Measurements from ENCODE around the gene BAK1.

The BAK1 gene

DNA sequence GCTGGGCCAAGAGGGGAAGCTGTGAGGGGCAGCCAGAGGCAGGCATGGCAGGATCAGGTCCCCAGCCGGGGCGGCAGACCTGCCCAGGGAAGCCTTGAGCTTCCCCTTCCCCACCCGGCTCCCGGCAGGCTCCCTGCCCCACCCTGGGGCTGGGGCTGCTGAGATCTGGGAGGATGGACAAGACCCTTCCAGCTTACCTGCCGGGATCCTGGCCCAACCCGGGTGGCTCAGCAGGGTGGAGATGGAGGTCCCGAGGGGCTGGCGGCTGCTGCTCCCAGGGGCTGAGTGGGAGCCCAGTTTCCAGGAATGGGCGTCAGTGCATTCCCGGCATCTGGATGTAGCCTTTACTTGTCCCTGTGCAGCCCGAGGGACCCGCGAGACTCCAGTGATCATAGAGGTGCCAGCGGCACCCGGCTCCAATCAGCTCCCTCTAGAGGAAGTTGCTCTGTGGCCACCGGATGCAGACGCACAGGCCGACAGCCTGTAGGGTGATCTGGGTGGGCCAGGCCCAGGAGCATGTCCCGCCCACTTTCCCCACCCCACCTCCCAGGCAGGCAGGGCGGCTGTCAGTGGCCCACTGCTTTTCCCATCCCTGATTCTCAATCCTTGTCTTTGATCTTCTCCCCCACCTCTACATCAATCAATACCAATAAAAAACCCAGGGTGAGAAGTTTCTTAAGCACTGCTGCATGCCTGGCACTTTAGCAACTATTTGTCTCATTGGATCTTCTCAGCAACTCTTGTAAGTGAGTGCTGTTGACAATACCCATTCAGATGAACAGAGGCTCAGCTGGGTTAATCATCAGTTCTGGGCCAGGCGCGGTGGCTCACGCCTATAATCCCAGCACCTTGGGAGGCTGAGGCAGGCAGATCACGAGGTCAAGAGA, at the start of gene BAK1:
Gene BAK1, minus strand, starts transcription at position 449 of the 887 bp plus-strand sequence. CDS start 2,672 bp downstream, outside the sequence.
- DNase-seq (ENCODE audit: low spot score): peak; percentile 97

DNA sequence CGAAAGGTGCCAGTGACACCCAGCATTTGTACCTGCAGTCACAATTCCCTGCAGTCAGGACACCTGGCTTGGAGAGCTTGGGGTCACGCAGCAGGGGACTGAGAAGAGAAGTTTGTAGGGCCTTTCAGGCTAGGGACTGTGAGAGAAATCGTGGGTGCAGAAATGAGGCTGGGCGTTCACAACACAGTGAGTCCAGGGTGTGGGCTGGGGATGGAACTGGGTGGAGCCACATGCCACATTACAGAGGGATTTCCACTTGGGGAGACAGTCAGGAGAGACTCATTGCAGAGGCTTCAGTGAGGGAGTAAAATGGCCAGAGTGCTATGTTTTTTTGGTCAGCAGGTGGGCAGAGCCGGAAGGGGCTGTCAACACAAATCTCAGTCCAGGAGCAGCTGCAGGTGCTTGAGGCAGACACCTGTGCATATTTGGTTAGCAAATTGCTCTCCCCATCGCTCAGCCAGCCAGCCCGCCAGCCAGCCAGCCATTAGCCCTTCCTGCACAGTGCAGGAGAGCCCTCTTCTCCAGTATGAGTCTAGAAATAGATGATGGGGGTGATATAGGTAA, 48.4 kb upstream of the BAK1 start:
- peak; percentile 34 for DNase-seq (ENCODE audit: low spot score)

DNA sequence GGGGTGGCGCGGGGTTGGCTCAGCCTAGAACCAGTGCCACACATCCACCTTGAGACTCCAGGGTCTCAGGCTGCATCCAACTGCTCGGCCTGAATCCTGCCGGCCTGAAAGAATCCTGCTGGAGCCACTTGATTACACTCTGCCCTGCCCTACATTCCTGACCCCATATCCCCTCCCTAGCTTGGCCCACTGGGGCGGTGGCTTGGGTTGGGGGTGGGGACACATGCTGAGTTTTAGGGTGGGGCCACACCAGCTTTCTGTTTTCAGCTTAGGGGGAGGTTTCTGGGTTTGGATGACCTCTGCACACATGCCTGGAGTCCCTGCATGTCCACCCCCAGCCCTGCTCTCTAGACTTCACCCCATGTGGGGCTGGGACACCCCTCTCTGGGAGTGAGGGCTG, 47.8 kb upstream of the BAK1 start:
- peak; percentile 31 for DNase-seq (ENCODE audit: low spot score)

DNA sequence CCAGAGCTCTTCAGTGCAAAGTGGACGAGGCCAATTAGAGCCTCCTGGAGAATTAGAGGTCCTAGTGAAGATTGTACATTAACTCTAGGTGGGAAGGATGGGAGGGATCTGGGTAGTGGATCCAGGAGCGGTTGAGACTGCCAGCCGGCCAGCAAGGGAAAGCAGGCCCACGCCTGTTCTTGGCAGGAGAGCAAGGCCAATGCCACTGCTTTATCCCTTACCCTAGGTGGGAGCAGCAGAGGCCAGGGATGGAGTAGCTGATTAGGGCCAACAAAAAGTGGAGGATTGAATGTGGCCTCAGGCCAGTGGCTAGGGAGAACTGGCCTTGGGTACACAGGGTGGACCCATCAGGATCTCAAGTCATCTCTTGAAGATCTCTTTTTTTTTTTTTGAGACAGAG, 44.8 kb upstream of the BAK1 start:
- no peak for DNase-seq (ENCODE audit: low spot score)

DNA sequence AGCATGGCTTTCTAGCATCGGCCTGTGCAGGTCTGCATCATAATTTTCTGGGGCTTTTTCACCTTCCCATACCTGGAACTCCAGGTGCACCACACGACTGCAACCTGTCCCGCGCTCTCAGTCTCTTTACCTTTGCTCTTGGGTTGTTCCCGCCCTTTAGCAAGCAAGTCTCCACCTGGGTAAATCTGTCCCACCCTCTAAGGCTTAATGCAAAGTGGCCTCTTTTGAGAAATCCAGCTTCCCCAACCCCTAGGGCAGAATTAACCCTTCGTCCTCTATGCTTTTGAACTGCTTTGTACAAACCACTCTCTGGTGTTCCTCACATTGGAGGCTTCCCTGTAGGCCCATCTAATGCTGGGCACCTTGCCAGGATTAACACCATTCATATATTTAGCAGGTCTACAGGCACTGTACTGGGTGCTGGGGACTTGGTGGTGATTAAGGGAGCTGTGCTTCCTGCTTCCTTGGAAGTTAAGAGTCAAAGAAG, 43.9 kb upstream of the BAK1 start:
- DNase-seq (ENCODE audit: low spot score): no peak

DNA sequence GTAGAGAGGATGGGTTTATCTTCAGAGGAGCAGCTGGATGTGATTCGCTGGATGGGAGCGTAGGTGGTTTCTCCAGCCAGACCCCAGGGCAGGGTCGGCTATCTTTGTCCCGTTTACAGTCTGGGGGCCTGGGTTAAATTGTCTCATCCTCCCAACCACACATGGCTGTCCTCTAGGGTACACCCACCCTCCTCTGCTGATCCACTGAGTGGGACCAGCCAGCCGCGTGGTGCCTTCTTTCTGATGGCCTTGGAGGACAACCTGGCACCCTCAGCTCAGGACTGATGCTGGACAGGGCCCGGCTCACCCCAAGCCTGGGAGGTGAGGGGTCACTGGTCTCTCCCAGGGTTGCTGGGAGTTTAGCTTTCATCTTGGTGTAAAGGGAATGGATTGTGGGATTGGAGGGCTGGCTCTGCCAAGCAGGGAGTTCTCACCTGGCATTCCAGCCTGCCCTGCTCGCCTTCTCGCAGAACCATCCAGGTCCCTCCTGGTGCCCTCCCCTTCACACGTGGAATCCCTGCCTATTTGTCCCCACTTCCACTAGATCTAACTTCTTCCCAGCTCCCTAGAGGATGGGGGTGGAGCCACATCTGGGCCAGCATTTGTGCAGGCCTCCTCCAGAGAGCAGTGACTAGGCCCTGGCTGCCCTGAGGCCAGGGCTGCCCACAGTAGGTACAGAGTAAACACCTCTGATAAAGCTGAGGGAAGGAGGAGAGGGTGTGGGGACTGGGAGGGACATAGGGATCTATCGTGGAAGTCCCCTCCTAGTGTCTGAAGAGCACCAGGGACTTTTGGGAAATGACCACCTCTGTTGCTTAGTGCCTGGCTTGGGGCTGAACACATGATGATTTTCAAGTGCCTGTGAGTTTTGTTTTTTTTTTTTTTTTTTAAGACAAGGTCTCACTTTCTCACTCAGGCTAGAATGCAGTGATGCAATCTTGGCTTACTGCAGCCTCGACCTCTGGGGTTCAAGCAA, 42.7 kb upstream of the BAK1 start:
- DNase-seq (ENCODE audit: low spot score): peak; percentile 63

DNA sequence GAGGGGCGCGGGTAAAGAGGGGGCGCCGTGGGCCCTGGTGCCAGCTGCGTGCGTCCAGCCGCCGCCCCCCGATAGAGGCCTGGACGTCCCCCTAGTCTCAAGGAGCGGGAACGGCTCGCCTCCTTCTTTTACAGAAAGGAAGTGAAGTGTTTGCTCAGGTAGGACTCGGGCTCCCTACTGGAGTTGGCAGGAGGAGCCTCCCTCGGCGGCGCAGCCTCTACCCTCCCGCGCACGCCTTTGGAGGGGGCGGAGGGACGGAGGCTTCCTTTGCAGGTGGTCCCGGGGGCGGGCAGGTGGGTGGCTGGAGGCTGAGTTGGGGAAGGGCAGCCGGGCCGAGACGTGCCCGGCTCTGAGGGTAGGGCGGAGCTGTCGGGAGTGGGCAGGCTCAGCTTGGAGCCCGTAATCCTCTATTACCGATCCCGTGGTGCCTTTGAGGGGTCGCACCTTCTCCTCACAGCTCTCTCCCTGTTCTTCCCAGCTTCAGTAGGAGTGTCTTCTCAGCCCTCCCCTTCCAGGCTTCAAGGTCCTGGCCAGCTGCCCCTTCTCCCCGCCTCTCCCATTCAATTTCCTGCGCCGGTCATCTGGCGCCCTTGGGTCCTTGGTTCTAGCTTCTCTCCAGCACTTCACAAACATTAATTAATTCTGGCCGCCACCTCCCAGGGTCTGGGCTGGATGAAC, 41.8 kb upstream of the BAK1 start:
- peak; percentile 61 for DNase-seq (ENCODE audit: low spot score)

DNA sequence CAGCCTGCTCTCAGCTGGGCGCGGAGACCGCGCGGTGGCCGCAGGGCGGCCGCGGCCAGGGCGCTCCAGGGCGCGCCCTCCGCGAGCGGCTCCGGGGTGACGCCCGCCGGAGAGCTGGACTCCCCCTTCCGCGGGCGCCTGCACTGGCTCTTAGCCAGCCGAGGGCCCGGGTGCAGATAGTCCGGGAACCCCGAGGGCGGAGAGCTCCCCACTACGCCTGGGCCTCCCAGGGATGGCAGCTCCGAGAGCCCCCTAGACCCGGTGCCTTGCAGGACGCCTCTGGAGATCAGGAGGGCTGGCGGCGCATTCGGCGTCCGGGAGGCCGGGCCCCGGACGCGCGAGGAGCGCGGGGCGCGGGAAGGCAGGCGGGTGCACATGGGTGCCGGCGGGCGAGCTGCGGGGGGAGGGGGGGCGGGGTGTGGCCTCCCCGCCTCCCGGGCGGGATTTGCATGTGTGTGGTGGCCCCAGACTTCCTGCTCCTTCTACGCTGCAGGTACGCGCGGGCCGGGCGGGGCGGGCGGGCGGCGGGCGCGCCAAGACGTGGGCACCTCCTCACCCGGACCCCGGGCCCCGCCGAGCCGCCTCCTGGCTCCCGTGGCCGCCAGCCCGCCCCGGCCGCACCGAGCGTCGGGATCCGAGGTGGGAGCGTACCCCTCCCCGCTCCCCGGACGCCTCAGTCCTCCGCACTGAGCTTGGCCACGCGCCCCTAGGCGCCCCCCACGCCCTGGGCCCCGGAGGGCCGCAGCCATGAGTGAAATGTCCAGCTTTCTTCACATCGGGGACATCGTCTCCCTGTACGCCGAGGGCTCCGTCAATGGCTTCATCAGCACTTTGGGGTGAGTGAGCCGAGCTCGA, 41.0 kb upstream of the BAK1 start, which contains the start of gene ITPR3:
Gene ITPR3, plus strand, starts transcription at position 467 of the 855 bp plus-strand sequence. Its CDS starts 281 bp downstream, at position 748.
- DNase-seq (ENCODE audit: low spot score): peak; percentile 72

DNA sequence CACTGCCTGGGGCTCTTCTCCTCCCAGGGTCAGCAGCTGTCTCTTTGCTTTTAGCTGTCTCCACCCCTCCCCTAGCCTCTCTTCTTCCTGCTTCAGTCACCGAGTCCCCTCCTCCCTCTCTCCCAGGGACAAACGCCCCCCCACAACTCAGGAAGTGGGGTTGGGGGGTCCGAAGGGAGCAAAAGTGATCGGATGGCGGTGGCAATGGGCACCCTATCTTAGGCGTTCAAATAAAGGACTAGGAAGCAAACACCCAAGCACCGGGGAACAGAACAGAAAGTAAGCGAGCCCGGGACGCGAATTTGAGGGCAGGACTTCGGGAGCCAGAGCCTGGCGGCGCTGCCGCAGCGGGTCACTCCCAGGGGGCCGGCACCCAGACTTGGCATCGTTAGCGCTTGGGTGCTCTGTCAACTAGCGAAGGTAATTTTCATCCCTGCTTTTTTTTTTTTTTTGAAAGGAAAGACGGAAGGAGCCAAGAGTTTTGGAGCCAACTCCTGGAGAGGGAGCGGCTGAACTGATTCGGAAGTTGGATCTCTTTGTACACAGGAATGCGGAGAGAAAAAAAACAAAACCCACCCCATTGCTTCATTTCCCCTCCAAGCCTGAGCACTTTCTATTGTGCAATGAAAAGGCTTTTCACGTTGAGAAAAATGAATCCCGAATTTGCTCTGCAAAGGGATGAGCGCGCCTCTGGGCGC, 40.2 kb upstream of the BAK1 start:
- peak; percentile 42 for DNase-seq (ENCODE audit: low spot score)

DNA sequence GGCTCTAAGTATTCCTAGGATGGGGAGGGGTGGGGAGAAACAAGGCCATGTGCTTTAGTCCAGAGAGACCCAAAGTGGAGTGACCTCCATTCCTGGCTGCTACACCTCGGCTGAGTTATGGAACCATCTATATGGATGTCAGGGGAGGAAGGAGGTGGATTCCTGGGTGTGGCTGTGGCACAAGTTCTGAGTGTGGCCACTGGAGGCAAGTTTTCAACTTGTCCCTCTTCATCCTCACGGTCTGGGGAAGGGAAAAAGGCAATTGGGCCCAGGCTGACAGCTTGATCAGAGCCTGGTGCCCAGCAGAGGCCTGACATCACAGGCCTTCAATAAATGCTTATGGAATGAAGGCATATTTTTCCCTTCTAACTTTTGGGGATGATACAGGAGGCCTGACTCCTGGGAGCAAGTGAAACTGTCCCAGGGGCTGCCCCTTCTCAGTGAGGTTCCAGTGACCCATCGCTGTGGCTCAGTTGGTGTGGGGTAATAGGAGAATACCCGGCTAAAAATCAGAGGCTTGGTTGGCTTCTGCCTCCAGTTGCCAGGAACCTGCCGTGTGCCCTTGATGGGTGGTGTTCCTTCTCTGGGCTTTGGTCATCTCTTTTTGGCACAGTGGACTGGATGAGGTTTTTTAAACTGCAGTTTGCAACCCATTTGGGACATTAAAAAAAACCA, 39.2 kb upstream of the BAK1 start:
- DNase-seq (ENCODE audit: low spot score): no peak

DNA sequence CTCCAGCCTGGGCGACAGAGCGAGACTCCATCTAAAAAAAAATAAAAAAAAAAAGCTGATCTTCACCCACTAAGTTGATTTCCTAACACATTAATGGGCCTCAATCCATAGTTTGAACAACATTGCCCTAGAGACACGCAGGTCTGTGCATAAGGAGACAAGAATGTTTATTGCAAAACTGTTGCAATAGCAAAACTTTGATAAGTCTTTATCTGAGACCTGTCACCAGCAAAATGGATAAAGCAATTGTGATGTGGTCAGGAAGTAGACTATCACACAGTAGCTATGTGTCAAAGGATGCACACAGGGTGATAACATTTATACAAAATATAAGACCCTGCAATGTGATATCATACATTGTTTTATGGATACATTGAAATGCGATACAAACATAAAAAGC, 36.8 kb upstream of the BAK1 start:
- DNase-seq (ENCODE audit: low spot score): no peak

DNA sequence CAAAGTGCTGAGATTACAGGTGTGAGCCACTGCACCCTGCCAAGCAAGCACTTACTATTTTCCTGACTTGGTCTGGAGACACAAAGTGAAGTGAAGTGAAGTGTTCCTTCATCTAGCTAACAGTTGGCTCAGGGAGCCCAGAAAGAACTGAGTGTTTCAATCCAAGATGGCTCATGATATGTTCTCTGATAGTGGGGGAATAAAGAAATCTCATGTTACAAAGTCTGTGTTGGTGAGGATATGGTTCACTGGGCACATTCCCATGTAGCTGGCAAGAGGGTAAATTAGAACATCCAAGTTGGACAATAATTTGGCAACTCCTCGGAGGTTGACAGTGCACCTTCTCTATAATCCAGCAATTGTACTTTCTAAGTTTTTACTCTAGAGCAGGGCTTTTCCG, 36.0 kb upstream of the BAK1 start:
- no peak for DNase-seq (ENCODE audit: low spot score)

DNA sequence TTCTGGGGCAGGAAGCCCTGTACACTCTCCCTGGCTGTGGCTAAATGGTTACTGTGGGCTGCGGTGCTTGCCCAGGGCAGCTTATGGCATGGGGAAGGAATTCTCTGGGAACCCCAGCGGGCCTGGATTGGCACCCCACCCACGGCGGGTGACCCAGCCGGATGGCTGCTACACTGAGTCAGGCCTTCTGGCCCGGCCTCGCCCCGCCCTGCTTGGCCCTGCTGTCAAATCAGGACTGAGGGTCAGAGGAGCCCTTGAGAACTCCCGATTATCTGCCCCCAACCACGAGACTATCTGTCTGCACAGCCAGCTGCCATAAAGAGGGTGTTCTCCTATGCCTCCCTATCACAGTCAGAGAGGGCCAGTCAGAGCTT, 33.7 kb upstream of the BAK1 start:
- DNase-seq (ENCODE audit: low spot score): peak; percentile 96

DNA sequence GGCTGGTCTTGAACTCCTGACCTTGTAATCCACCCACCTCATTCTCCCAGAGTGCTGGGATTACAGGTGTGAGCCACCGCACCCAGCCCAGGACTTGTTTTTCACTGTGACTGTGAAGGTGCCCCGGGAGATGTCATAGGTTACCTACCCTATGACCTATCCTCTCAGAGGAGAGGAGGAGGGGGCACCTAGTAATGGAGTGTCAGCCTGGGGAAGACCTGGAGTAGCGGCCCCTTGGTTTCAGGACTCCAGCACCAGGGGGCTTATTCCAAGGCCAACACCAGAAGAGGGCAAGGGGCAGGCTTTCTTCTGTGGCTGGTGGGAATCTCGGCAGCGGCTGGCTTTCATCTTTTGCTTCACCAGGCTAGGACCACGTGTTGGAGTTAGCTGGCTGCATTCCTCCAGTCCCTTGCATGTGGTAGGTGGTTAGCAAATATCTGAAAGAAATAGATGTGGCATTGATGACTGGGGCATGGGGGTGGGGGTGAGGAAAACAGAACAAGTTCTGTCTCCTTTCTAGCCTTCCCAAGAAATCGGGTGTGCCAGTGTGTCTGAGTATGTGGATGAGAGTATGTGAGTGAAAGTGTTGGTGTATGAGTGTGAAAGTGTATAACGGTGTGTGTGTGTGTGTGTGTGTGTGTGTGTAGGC, 33.2 kb upstream of the BAK1 start:
- peak; percentile 71 for DNase-seq (ENCODE audit: low spot score)

DNA sequence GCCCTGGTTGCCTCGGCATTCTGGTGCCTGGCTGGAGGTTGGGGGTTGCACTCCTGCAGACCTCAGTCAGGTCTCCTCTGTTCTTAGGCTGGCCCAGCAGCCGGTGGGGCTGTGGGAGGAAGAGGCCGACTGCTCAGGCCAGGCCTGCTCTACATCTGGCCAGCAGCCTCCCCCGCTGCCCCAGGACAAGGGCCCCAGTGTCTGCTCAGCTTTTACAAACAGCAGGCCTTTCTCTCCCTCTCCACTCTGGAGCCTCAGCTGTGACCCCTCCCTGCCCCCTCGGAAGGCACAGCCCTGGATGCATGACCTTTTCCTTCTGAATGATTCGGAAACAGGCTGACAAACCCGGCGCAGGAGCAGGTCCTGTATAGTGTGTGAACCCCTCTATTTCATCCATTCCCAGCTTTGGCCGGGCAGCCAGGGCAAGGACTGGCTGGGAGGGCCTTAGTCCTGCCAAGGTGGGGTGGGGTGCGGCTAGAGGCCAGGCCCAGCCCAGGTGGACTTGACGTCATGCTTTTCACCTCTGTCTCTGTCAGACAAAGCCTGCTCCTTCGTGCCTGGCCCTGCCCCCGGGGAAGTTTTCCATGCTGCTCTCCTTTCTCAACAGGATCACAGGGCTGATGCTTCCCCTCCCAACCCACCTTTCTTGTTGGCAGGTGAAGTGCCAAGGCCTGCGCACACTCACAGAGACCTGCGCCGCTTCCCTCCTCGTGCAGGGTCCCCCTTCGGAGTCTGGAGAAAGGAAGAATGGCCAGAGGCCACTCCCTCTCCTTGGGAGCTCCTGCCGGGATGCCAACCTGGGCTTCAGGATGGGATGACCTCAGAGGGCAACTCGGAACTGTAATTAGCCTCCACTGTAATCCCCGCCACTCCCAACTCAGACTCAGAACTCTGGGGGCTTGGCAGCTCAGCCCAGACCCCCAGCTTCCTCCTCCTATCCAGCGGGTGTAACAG, 31.0 kb upstream of the BAK1 start:
- DNase-seq (ENCODE audit: low spot score): no peak

DNA sequence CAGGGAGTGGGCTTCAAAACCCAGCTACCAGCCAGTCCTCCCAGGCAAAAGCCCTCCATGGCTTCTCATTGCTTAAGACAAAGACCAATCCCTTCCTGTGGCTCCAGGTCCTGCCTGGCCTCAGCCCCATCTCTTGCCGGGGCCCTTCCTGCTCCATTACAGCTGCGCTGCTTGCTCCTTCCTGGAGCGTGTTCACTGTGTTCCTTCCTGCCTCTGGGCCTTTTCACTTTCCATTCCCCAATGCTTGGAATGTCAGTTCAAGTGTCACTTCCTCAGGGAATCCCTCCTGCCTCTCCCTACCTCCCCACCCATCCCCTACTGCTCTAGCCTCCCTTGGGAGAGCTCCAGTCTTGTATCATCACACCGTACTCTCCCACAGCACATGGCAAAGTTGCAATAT, 30.0 kb upstream of the BAK1 start:
- no peak for DNase-seq (ENCODE audit: low spot score)

DNA sequence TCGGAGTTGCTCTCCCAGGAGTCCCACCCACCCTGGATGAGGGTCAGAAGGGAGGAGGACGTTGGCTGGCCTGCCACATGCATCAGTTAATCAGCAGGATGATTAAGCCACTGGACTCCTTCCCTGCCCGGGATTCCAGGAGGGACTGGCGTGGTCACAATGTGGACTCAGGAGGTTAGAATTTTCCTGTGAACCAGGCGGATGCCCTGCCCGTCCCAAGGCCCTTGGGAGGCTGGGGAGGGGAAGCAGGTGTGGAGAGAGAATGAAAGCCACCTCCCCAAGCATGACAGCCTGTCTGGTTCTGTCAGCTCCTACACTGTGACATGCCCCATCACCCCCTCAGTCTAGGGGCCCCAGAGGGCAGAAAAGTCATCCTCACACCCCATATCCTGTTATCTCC, 29.5 kb upstream of the BAK1 start:
- peak; percentile 92 for DNase-seq (ENCODE audit: low spot score)

DNA sequence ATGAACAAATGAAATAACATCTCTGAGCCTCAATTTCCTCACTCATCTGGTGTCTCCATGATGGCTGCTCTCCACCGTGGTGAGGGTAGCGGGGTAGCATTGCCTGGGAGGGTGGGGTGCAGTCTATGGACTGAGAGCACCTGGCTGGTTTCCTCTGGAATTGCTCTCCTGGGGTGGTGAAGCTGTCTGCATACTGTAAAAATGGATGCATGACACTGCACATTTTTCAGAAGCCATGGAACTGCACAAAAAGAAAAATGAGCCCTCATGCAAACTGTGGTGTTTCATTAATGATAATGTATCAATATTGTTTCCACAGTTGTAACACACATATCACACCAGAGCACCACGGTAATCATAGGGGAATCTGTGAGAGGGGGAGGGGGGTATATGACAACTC, 28.9 kb upstream of the BAK1 start:
- no peak for DNase-seq (ENCODE audit: low spot score)

Data from AG20443 (cell line).